SU-DHL-6 (cell line): ENCODE data around the gene DAW1.

Source experiments
- H2AFZ ChIP-seq: fragments of 200-600 bp; sonication (generic); 2 replicates; pipeline ENCODE4 v1.6.1; 2014; ENCODE audit warnings: low read depth, mild to moderate bottlenecking, moderate library complexity, mixed read lengths, antibody characterized with exemption, low read length; ENCODE audit not compliant: severe bottlenecking
- H3F3A ChIP-seq: fragments of 200-600 bp; shearing (Covaris generic); 2 replicates; pipeline ENCODE4 v1.6.0; 2016; ENCODE audit warnings: antibody characterized with exemption, mild to moderate bottlenecking; ENCODE audit not compliant: insufficient read depth
- H3K27ac ChIP-seq: fragments of 200-600 bp; sonication (generic); 2 replicates; pipeline ENCODE4 v1.5.1; 2016; ENCODE audit warnings: low read depth, mild to moderate bottlenecking, low read length, moderate library complexity, mixed read lengths
- H3K27me3 ChIP-seq: fragments of 200-600 bp; sonication (generic), shearing (Covaris generic); 2 replicates; pipeline ENCODE4 v1.6.0; 2014; ENCODE audit warnings: mild to moderate bottlenecking, low read length
- H3K36me3 ChIP-seq: fragments of 200-600 bp; sonication (generic); 2 replicates; pipeline ENCODE4 v1.6.1; 2014; ENCODE audit warnings: mild to moderate bottlenecking, low read length, mixed read lengths
- H3K4me2 ChIP-seq: fragments of 300-600, 200-600 bp; shearing (Covaris generic), sonication (generic); 2 replicates; pipeline ENCODE4 v1.6.0; 2014; ENCODE audit warnings: low read length, low read depth, mild to moderate bottlenecking; ENCODE audit not compliant: poor library complexity, severe bottlenecking
- H3K4me3 ChIP-seq: fragments of 200-600 bp; sonication (generic); 2 replicates; pipeline ENCODE4 v1.5.1; 2014; ENCODE audit warnings: antibody characterized with exemption, low read length, mild to moderate bottlenecking, mixed read lengths; ENCODE audit not compliant: insufficient read depth, poor library complexity, severe bottlenecking
- H3K79me2 ChIP-seq: fragments of 200-600 bp; sonication (generic); 2 replicates; pipeline ENCODE4 v1.6.1; 2014; ENCODE audit warnings: mild to moderate bottlenecking, low read length, moderate library complexity; ENCODE audit not compliant: insufficient read depth
- H3K9ac ChIP-seq: fragments of 200-600 bp; sonication (generic); 2 replicates; pipeline ENCODE4 v1.7.0; 2014; ENCODE audit warnings: mild to moderate bottlenecking, low read length
- H3K9me2 ChIP-seq: fragments of 200-600 bp; sonication (generic); replicated peaks from 2 replicates; pipeline ENCODE4 v1.6.1; 2014; ENCODE audit warnings: low read length; ENCODE audit not compliant: insufficient read depth
- H3K9me3 ChIP-seq: fragments of 200-600 bp; sonication (generic); 2 replicates; pipeline ENCODE4 v1.6.1; 2014; ENCODE audit warnings: low read length, mixed read lengths; ENCODE audit not compliant: insufficient read depth
- H4K20me1 ChIP-seq: fragments of 200-600 bp; sonication (generic); 2 replicates; pipeline ENCODE4 v1.6.1; 2014; ENCODE audit warnings: low read depth, mild to moderate bottlenecking, antibody characterized with exemption, low read length, moderate library complexity, mixed read lengths
- EZH2phosphoT487 ChIP-seq: fragments of 200-600 bp; sonication (generic), shearing (Covaris generic); conservative IDR thresholded peaks from 2 replicates; pipeline ENCODE4 v1.6.1; 2018; ENCODE audit warnings: mild to moderate bottlenecking, antibody characterized with exemption, low read length, moderate library complexity, mixed read lengths
- TF ChIP-seq, protein P1 (sequence below): fragments of 200-600 bp; sonication (generic); IDR thresholded peaks from one replicate; pipeline ENCODE4 v1.5.1; 2017; ENCODE audit warnings: antibody characterized with exemption, mild to moderate bottlenecking, low read length, moderate library complexity; ENCODE audit not compliant: insufficient read depth, poor library complexity, severe bottlenecking

DAW1 gene

DNA sequence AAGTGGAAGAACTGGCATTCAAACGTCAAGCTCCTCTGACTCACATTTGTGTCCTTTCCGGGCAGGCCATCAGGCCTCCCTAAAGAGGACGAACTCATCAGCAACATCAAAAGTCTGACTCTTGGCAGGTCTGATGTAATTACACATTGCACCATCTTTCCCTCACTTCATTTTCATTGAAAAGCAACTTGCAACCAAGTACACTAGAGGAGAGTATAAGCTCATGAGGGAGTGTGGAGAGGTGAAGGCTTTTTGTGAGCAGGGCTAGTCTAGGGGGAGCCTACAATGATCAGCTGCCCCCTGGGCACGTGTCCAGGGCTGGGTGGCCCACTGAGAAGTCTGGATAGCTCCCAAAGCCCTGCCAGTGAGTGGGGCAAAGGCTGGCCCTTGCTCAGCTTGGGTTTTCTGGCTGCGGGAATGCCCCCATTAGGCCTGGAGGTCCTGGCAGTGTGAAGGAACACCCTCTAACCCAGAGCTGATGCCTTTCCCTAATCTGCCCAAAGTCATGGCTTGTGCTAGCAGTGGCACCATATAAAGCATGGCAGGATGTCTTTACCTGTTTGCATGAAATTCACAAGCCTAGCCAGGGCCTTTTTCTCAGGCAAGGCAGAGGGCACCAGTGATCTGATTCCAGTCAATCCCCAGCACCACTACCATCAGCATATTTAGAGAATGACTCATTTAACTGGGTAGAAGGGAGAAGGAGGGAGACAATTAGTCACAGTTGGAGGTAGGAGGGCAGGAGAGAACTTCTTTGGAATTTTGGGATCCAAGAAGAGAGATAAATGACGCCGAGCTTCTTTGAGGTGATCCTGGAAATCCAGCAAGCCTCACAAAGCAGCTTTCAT lies 8.5 kb upstream of the DAW1 start:
- no peak overlapping the region for H3K27ac ChIP-seq
- TF ChIP-seq EZH2phosphoT487 = no peak
- TF ChIP-seq, protein P1, sequence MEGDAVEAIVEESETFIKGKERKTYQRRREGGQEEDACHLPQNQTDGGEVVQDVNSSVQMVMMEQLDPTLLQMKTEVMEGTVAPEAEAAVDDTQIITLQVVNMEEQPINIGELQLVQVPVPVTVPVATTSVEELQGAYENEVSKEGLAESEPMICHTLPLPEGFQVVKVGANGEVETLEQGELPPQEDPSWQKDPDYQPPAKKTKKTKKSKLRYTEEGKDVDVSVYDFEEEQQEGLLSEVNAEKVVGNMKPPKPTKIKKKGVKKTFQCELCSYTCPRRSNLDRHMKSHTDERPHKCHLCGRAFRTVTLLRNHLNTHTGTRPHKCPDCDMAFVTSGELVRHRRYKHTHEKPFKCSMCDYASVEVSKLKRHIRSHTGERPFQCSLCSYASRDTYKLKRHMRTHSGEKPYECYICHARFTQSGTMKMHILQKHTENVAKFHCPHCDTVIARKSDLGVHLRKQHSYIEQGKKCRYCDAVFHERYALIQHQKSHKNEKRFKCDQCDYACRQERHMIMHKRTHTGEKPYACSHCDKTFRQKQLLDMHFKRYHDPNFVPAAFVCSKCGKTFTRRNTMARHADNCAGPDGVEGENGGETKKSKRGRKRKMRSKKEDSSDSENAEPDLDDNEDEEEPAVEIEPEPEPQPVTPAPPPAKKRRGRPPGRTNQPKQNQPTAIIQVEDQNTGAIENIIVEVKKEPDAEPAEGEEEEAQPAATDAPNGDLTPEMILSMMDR = no peak
- H4K20me1 ChIP-seq = no peaks in the 10 kb centered on the region
- no peaks in the 10 kb centered on the region for H3K36me3 ChIP-seq
- no peaks in the 10 kb centered on the region for H3K9me3 ChIP-seq
- H3K27me3 ChIP-seq = no peaks in the 10 kb centered on the region
- H3K79me2 ChIP-seq = no peaks in the 10 kb centered on the region
- no peak overlapping the region for H3K4me2 ChIP-seq
- H3K9me2 ChIP-seq = no peaks in the 10 kb centered on the region
- H2AFZ ChIP-seq = no peak overlapping the region
- no peak overlapping the region for H3K4me3 ChIP-seq
- H3F3A ChIP-seq = no peaks in the 10 kb centered on the region
- H3K9ac ChIP-seq = no peak overlapping the region

DNA sequence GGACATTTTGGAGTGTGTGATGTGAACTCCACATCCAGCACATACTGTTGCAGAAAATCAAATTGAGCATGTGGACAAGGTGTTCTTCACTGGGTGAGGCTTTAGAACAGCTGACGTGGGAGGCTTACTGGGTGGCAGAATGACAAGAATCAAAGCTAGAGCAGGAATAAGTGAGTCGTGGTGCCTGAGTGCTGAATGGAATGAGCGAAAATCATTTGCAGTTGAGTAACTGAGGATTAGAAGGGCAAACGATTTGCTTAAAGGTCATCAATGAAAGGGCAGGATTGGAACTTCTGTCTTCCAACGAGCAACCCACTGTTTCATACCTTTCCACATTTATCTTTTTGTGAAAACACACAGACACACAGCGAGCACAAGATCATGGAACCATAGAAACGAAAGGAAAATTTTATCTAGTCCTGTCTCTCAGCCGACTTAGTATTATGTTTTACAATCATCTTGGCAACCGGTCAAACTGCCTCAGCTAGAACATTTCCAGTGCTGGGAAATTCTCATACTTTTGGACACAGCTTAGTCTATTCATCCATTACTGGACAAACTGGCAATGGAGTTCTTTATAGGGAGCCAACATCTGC lies 7.2 kb upstream of the DAW1 start:
- no peaks in the 10 kb centered on the region for H4K20me1 ChIP-seq
- no peaks in the 10 kb centered on the region for H3K9me3 ChIP-seq
- no peaks in the 10 kb centered on the region for H3K27me3 ChIP-seq
- no peak overlapping the region for H2AFZ ChIP-seq
- H3K4me2 ChIP-seq = no peak overlapping the region
- H3K36me3 ChIP-seq = no peaks in the 10 kb centered on the region
- H3K4me3 ChIP-seq = no peak overlapping the region
- H3K27ac ChIP-seq = no peak overlapping the region
- no peak for TF ChIP-seq EZH2phosphoT487
- TF ChIP-seq, protein P1 = no peak
- H3K79me2 ChIP-seq = no peaks in the 10 kb centered on the region
- H3K9me2 ChIP-seq = no peaks in the 10 kb centered on the region
- no peaks in the 10 kb centered on the region for H3F3A ChIP-seq
- H3K9ac ChIP-seq = no peak overlapping the region

DNA sequence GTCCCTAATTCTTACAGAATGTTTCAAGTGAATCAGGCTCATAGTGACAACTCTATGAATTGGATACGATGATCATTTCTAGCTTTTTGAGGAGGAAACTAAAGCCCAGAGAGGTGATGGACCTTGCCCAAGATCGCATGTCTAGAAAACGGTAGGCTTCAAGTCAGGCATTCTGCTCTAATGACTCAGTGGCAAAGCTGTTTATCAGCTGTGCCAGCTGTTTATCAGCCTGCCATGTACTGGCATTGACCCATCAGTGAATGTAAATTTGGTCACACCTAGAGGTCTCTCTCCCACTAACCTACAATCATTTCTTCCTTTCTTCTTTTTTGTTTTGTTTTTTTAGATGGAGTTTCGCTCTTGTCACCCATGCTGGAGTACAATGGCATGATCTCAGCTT lies 6.1 kb upstream of the DAW1 start:
- no peaks in the 10 kb centered on the region for H3K9me3 ChIP-seq
- TF ChIP-seq EZH2phosphoT487 = no peak
- TF ChIP-seq, protein P1 = no peak
- H3K9ac ChIP-seq = no peak overlapping the region
- no peak overlapping the region for H3K4me3 ChIP-seq
- no peaks in the 10 kb centered on the region for H3F3A ChIP-seq
- H3K27ac ChIP-seq = no peak overlapping the region
- no peaks in the 10 kb centered on the region for H3K27me3 ChIP-seq
- no peaks in the 10 kb centered on the region for H3K9me2 ChIP-seq
- no peaks in the 10 kb centered on the region for H3K36me3 ChIP-seq
- H3K4me2 ChIP-seq = no peak overlapping the region
- H3K79me2 ChIP-seq = no peaks in the 10 kb centered on the region
- no peak overlapping the region for H2AFZ ChIP-seq
- H4K20me1 ChIP-seq = no peaks in the 10 kb centered on the region
